Measurements from ENCODE around the gene CFAP61. TPM values are rescaled to one million over a fixed set of nuclear protein-coding genes. Genes with fewer than 3 reads are reported as not detected.
A peak's percentile ranks its signal among the peaks of the same experiment; 100 is the strongest.
"Not testable (repeated sequence)": the region's sequence is repeated elsewhere in the genome, so short reads cannot be mapped to it uniquely, and the experiment has no call there.

The CFAP61 gene
- polyA plus RNA-seq, 6 donors from 2014 or later, result not detected

DNA sequence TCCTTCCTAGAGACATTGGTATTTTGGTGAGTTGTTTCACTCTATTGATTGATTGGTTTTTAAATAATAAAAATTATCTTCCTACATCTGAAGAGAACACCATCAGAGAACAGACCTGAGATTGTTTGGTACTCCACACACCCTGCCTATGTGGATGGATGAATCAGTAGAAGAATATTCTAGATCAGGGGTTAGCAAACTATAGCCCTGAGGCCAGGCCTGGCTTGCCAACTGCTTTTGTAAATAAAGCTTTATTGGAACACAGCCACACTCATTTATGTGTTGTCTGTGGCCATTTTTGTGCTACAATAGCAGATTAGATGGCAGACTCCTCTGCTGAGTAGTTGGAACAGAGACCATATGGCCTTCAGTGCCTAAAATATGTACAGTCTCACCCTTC lies 176.0 kb downstream of the CFAP61 start:
- peaks cover 0 to 21% (median 4%) of the 10 kb centered on the region in 7 donors for H3K9me3 Mint-ChIP-seq
- ATAC-seq (ENCODE audit: low read depth in 2 of 2) (no peak), DNase-seq (no peak)
- H3K36me3 Mint-ChIP-seq, result no peaks in the 10 kb centered on the region
- H3K27me3 Mint-ChIP-seq, result peaks cover 5 to 29% (median 19%) of the 10 kb centered on the region in 3 donors
- H3K4me3 Mint-ChIP-seq, result no peak overlapping the region
- no peak overlapping the region for H3K27ac Mint-ChIP-seq
- H3K4me1 Mint-ChIP-seq, result peaks cover 0 to 2% (median 0%) of the 10 kb centered on the region in 3 donors

GRCh38 chr20:20229595-20229994 lies 177.3 kb downstream of the CFAP61 start:
- DNase-seq, result no peak
- Mint-ChIP-seq H3K27me3 (peaks cover 5 to 23% (median 8%) of the 10 kb centered on the region in 3 donors), H3K9me3 (peaks cover 0 to 21% (median 4%) of the 10 kb centered on the region in 7 donors), H3K27ac (no peak overlapping the region), H3K4me3 (no peak overlapping the region), H3K4me1 (peaks cover 0 to 2% (median 0%) of the 10 kb centered on the region in 3 donors), H3K36me3 (no peaks in the 10 kb centered on the region)
- ATAC-seq (ENCODE audit: low read depth in 2 of 2), result no peak

- H3K4me1 Mint-ChIP-seq, result peaks cover 0 to 2% (median 0%) of the 10 kb centered on the region in 3 donors
- no peak overlapping the region for H3K4me3 Mint-ChIP-seq
- no peak for ATAC-seq (ENCODE audit: low read depth in 2 of 2)
- H3K36me3 Mint-ChIP-seq, result no peaks in the 10 kb centered on the region
- H3K9me3 Mint-ChIP-seq, result peaks cover 0 to 21% (median 4%) of the 10 kb centered on the region in 7 donors
- H3K27me3 Mint-ChIP-seq, result peaks cover 5 to 23% (median 8%) of the 10 kb centered on the region in 3 donors
- DNase-seq, result no peak
- H3K27ac Mint-ChIP-seq, result no peak overlapping the region
These were observed 178.4 kb downstream of the CFAP61 start for GRCh38 chr20:20230741-20231140.

GRCh38 chr20:20231528-20232298 lies 179.4 kb downstream of the CFAP61 start:
- H3K4me3 Mint-ChIP-seq, result no peak overlapping the region
- peaks cover 0 to 2% (median 0%) of the 10 kb centered on the region in 3 donors for H3K4me1 Mint-ChIP-seq
- H3K27ac Mint-ChIP-seq, result no peak overlapping the region
- no peaks in the 10 kb centered on the region for H3K36me3 Mint-ChIP-seq
- H3K9me3 Mint-ChIP-seq, result peaks cover 0 to 14% (median 4%) of the 10 kb centered on the region in 7 donors
- H3K27me3 Mint-ChIP-seq, result peaks cover 0 to 17% (median 8%) of the 10 kb centered on the region in 3 donors
- no peak for DNase-seq
- ATAC-seq (ENCODE audit: low read depth in 2 of 2), result no peak

DNA sequence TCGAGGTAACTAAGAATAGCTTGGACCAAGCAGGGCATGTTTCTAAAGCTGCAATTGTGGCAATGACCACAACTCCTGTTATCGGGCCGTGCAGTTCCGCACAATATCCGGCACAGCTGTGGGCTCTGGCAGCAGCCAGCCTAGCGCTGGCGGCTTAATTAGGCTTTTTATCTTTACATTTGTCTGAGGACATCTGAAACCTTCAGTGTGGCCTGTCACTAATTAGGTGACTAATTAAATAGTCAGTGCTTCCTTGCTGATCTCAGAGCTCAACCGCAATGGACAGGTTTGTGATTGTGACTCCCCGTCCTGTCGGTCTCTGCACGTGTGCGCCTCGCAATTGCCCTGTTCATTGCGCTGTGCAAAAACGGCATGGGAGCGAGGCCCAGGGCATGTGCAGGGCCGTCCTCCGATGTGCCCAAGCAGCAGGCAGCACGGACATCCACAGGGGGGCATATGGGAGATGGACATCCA lies 180.7 kb downstream of the CFAP61 start:
- Mint-ChIP-seq H3K27me3 (peaks cover 0 to 15% (median 8%) of the 10 kb centered on the region in 3 donors), H3K9me3 (peaks cover 0 to 2% (median 0%) of the 10 kb centered on the region in 7 donors), H3K4me1 (peaks cover 0 to 5% (median 2%) of the 10 kb centered on the region in 3 donors), H3K27ac (no peak overlapping the region), H3K4me3 (no peak overlapping the region), H3K36me3 (no peaks in the 10 kb centered on the region)
- DNase-seq (no peak), ATAC-seq (ENCODE audit: low read depth in 2 of 2) (no peak)

GRCh38 chr20:20235681-20236080 lies 183.3 kb downstream of the CFAP61 start:
- DNase-seq, result no peak
- Mint-ChIP-seq H3K4me1 (peaks cover 0 to 5% (median 2%) of the 10 kb centered on the region in 3 donors), H3K36me3 (no peaks in the 10 kb centered on the region), H3K27ac (no peak overlapping the region), H3K9me3 (no peaks in the 10 kb centered on the region), H3K27me3 (peaks cover 0 to 25% (median 20%) of the 10 kb centered on the region in 3 donors), H3K4me3 (no peak overlapping the region)
- no peak for ATAC-seq (ENCODE audit: low read depth in 2 of 2)

DNA sequence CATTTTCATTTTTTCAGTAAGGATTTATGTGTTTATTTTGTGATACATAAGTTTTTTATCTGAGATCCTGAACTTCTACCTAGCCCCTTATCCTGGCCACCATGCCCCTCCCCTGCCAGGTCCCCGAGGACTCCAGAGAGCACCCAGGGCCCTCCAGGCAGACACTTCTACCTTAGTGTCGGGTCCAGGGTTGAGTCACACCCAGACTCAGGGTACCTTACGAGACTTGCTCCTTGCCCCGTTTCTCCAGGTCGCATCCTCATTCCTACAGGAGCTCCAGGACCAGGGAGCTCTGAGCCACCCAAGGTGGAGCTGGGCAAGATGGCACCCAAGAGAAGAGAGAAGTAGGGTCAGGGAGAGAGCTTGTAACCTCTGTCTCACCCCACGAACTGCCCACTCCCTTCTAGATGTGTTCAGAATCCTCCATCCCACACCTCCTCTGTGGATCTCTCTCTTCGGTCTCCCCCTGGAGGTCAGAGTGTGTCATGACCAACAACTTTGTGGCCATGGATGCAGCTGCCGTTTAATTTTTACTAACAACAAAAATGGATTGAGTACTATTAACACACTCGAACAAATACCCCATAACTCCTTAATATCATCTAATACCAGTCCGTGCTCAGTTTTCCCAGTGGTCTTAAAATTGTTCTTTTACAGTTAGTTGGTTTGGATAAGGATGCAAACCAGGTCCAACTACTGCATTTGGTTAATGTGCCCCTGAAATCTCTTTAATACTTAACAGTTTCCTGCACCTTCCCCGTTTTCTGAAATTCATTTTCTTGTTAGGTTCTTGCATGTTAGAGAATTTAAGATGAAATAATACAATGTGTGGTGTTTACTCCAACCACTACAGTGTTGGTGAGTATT lies 185.0 kb downstream of the CFAP61 start:
- Mint-ChIP-seq H3K27ac (peak overlapping the region in 1 of 6 donors; percentile 81), H3K9me3 (no peaks in the 10 kb centered on the region), H3K36me3 (no peaks in the 10 kb centered on the region), H3K4me3 (peak overlapping the region in 1 of 8 donors; percentile 30), H3K4me1 (peaks cover 0 to 5% (median 2%) of the 10 kb centered on the region in 3 donors), H3K27me3 (peaks cover 0 to 17% (median 8%) of the 10 kb centered on the region in 3 donors)
- ATAC-seq (ENCODE audit: low read depth in 2 of 2) (no peak), DNase-seq (no peak)

DNA sequence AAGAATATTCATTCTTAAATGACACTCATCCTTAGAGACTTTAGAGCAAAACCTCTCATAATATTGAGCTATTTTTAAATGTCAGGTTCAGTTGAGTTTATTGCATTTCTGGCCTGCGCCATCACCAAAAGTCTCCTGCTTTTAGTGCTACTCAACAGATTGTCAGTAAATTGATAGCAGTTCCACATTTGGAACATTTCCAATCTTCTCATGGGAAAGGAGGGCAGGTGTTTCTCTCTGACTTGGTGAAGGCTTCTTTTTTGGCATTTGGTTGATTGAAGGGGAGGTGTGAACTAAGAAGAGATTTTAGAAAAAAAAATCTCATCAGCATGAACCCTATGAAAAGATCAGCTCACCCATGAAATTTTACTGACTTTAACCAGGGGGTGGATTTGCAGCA lies 189.6 kb downstream of the CFAP61 start:
- Mint-ChIP-seq H3K9me3 (peaks cover 0 to 10% (median 5%) of the 10 kb centered on the region in 7 donors), H3K27me3 (peaks cover 8 to 26% (median 12%) of the 10 kb centered on the region in 3 donors), H3K4me3 (no peak overlapping the region), H3K27ac (no peak overlapping the region), H3K36me3 (peaks cover 0 to 9% of the 10 kb centered on the region in 2 donors), H3K4me1 (peaks cover 0 to 5% (median 0%) of the 10 kb centered on the region in 3 donors)
- ATAC-seq (ENCODE audit: low read depth in 2 of 2), result no peak
- DNase-seq, result no peak

GRCh38 chr20:20244384-20244783 lies 192.1 kb downstream of the CFAP61 start:
- Mint-ChIP-seq H3K27me3 (peaks cover 12 to 28% (median 14%) of the 10 kb centered on the region in 3 donors), H3K9me3 (peaks cover 0 to 10% (median 5%) of the 10 kb centered on the region in 7 donors), H3K4me3 (peak overlapping the region in 1 of 8 donors; percentile 69)
- not testable (repeated sequence) for H3K36me3 Mint-ChIP-seq; H3K27ac Mint-ChIP-seq; ATAC-seq (ENCODE audit: low read depth in 2 of 2); DNase-seq; H3K4me1 Mint-ChIP-seq

DNA sequence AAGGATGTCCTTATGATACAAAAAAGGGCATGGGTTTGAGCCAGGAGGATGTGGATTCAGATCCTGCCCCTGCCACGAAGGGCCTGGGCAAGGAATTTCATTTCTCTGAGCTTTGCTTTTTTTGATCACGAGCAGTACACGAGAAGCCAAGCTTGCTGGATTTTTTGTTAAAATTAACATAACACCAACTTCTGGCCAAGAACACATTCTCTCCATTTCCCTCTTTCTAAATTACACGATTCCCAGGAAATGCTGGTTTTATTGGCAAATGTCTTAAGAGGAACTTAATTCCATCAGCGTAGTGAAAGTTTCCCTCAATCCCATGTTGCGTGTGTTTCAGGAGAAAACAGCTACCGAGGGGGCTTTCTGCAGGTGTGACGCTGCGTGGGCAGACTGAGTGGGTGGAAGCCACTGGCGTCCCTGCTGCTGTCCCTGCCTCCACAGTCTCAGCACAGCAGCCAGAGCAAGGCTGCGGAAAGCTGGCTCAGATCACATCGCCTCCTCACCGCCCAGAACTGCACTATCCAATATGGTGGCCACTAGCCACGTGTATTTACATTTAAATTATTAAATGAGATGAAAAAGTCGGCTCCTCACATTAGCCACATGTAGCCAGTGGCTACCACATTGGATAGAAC lies 194.8 kb downstream of the CFAP61 start:
- H3K4me1 Mint-ChIP-seq, result no peaks in the 10 kb centered on the region
- DNase-seq (no peak), ATAC-seq (ENCODE audit: low read depth in 2 of 2) (no peak)
- peaks cover 6 to 19% (median 18%) of the 10 kb centered on the region in 3 donors for H3K27me3 Mint-ChIP-seq
- H3K36me3 Mint-ChIP-seq, result peaks cover 0 to 9% of the 10 kb centered on the region in 2 donors
- peaks cover 0 to 10% (median 5%) of the 10 kb centered on the region in 7 donors for H3K9me3 Mint-ChIP-seq
- H3K4me3 Mint-ChIP-seq, result no peak overlapping the region
- H3K27ac Mint-ChIP-seq, result peak overlapping the region in 1 of 6 donors; percentile 22

DNA sequence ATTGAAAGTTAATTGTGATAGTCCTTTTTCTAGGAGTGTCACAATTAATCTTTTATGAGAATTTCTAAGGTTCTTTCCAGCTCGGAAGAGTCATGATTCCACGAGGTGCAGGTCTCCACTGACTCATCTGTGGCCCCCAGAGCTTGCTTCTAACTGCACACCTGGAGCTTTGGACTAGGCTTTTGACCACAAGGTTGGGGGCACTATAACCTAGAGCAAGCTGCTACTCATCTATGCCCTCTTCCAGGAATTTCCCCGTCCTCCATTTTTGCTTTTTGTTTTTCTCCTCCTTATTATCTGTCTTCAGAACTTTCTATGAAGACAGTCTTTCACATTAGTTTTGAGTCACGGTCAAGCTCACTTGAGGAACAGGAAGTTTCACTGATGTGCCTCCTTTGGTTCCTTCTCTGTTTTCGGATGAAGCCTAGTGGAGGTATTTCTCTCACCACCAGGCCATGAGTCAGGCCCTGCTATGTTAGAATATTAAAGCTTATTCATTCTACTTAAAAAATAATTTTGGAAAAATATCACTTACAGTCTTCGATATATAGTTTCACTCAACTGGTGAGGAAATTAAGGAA lies 196.4 kb downstream of the CFAP61 start:
- H3K4me1 Mint-ChIP-seq, result no peaks in the 10 kb centered on the region
- ATAC-seq (ENCODE audit: low read depth in 2 of 2) (no peak), DNase-seq (no peak)
- no peak overlapping the region for H3K4me3 Mint-ChIP-seq
- no peak overlapping the region for H3K27ac Mint-ChIP-seq
- H3K9me3 Mint-ChIP-seq, result peaks cover 0 to 10% (median 5%) of the 10 kb centered on the region in 7 donors
- H3K27me3 Mint-ChIP-seq, result peaks cover 6 to 27% (median 23%) of the 10 kb centered on the region in 3 donors
- H3K36me3 Mint-ChIP-seq, result peaks cover 0 to 9% of the 10 kb centered on the region in 2 donors

GRCh38 chr20:20251317-20251716 lies 199.0 kb downstream of the CFAP61 start:
- no peaks in the 10 kb centered on the region for H3K36me3 Mint-ChIP-seq
- no peaks in the 10 kb centered on the region for H3K4me1 Mint-ChIP-seq
- ATAC-seq (ENCODE audit: low read depth in 2 of 2), result no peak

More at GRCh38 chr20:20251317-20251716, 199.0 kb downstream of the CFAP61 start:
- Mint-ChIP-seq H3K27me3 (peaks cover 17 to 41% (median 20%) of the 10 kb centered on the region in 3 donors), H3K4me3 (no peak overlapping the region), H3K27ac (no peak overlapping the region), H3K9me3 (peaks cover 0 to 5% (median 0%) of the 10 kb centered on the region in 7 donors)
- DNase-seq, result no peak
